Limb (tissue), 2 donors: ENCODE data around the gene EBF4.
A peak's percentile ranks its signal among the peaks of the same experiment; 100 is the strongest.
"Not testable (repeated sequence)": the region's sequence is repeated elsewhere in the genome, so short reads cannot be mapped to it uniquely, and the experiment has no call there.

Experiments
- DNase-seq, 2 donors: peaks; one replicate each; pipeline ENCODE4 v3.0.0-alpha.2; 2016; ENCODE audit errors: extremely low spot score in 2 of 2

EBF4 gene

GRCh38 chr20:2794202-2794748 is 101.7 kb downstream of the EBF4 start:
- no peak for DNase-seq

GRCh38 chr20:2794866-2795447 is 102.4 kb downstream of the EBF4 start:
- no peak for DNase-seq

- no peak for DNase-seq
These were observed 102.9 kb downstream of the EBF4 start for GRCh38 chr20:2795451-2795850.

GRCh38 chr20:2796011-2796660 is 103.6 kb downstream of the EBF4 start:
- no peak for DNase-seq

- no peak for DNase-seq
These were observed 104.8 kb downstream of the EBF4 start for GRCh38 chr20:2797136-2797983.

- no peak for DNase-seq
These were observed 105.7 kb downstream of the EBF4 start for GRCh38 chr20:2798095-2798805.

GRCh38 chr20:2798814-2799213 is 106.2 kb downstream of the EBF4 start:
- no peak for DNase-seq

- DNase-seq, result no peak
These were observed 106.7 kb downstream of the EBF4 start for GRCh38 chr20:2799271-2799670.

- peak; percentile 21 to 66 for DNase-seq
These were observed 107.3 kb downstream of the EBF4 start for GRCh38 chr20:2799688-2800520.

GRCh38 chr20:2800521-2801285 is 108.1 kb downstream of the EBF4 start, which contains the start of gene CPXM1:
Gene CPXM1, minus strand, starts transcription at chr20:2800627. Its CDS starts 55 bp downstream, at chr20:2800572.
- peak; percentile 45 to 78 for DNase-seq

- DNase-seq, result no peak
These were observed 108.7 kb downstream of the EBF4 start for GRCh38 chr20:2801286-2801728.

GRCh38 chr20:2804041-2804828 is 111.7 kb downstream of the EBF4 start:
- no peak for DNase-seq

GRCh38 chr20:2804852-2805688 is 112.5 kb downstream of the EBF4 start:
- DNase-seq, result no peak

GRCh38 chr20:2805689-2806350 is 113.2 kb downstream of the EBF4 start:
- no peak for DNase-seq

GRCh38 chr20:2806351-2806701 is 113.7 kb downstream of the EBF4 start:
- DNase-seq, result no peak

- DNase-seq, result no peak
These were observed 114.4 kb downstream of the EBF4 start for GRCh38 chr20:2807019-2807418.

- not testable (repeated sequence) for DNase-seq
These were observed 115.3 kb downstream of the EBF4 start for GRCh38 chr20:2807929-2808328.

GRCh38 chr20:2809690-2810089 is 117.1 kb downstream of the EBF4 start:
- no peak for DNase-seq
